Measurements from ENCODE around the gene ANKRD23.

The ANKRD23 gene

GRCh38 chr2:96823198-96823597 is 20.6 kb downstream of the ANKRD23 start:
- H3K4me3 ChIP-seq (ENCODE audit: low read length): no peak overlapping the region
- H3K27ac ChIP-seq (ENCODE audit: low read length): no peak overlapping the region
- no peaks in the 10 kb centered on the region for H3K9me3 ChIP-seq (ENCODE audit: insufficient read depth, low read length)
- H3K27me3 ChIP-seq (ENCODE audit: low read depth, low read length): no peaks in the 10 kb centered on the region
- peaks cover 22% of the 10 kb centered on the region for H3K79me2 ChIP-seq (ENCODE audit: low read length)
- H2AFZ ChIP-seq (ENCODE audit: low read depth, low read length): no peak overlapping the region
- no peak overlapping the region for H3K9ac ChIP-seq (ENCODE audit: low read length)
- peaks cover 12% of the 10 kb centered on the region; the same call in 1 of the 2 replicates for H4K20me1 ChIP-seq (ENCODE audit: insufficient read depth, low read length)
- H3K36me3 ChIP-seq (replicated peaks; ENCODE audit: low read depth, low read length): peaks cover 10% of the 10 kb centered on the region
- no peaks in the 10 kb centered on the region for H3K4me1 ChIP-seq (ENCODE audit: low read length)
- TF ChIP-seq EZH2phosphoT487 (IDR thresholded peaks at IDR 0.05; ENCODE audit: low read depth) (no peak), CTCF (IDR thresholded peaks at IDR 0.05; ENCODE audit: low read depth, low read length) (no peak)
- H3K4me2 ChIP-seq (ENCODE audit: low read length): no peak overlapping the region

GRCh38 chr2:96822786-96823185 is 21.0 kb downstream of the ANKRD23 start:
- Histone ChIP-seq H3K9ac (ENCODE audit: low read length) (no peak overlapping the region), H2AFZ (ENCODE audit: low read depth, low read length) (no peak overlapping the region), H3K4me3 (ENCODE audit: low read length) (no peak overlapping the region), H3K4me2 (ENCODE audit: low read length) (no peak overlapping the region), H3K79me2 (ENCODE audit: low read length) (peaks cover 27% of the 10 kb centered on the region), H3K4me1 (ENCODE audit: low read length) (no peaks in the 10 kb centered on the region; the same call in 1 of the 2 replicates), H3K36me3 (replicated peaks; ENCODE audit: low read depth, low read length) (peaks cover 8% of the 10 kb centered on the region), H4K20me1 (ENCODE audit: insufficient read depth, low read length) (peaks cover 12% of the 10 kb centered on the region; the same call in 1 of the 2 replicates), H3K27ac (ENCODE audit: low read length) (no peak overlapping the region), H3K27me3 (ENCODE audit: low read depth, low read length) (no peaks in the 10 kb centered on the region), H3K9me3 (ENCODE audit: insufficient read depth, low read length) (no peaks in the 10 kb centered on the region)
- no peak for TF ChIP-seq EZH2phosphoT487 (IDR thresholded peaks at IDR 0.05; ENCODE audit: low read depth)
- no peak for TF ChIP-seq CTCF (IDR thresholded peaks at IDR 0.05; ENCODE audit: low read depth, low read length)

- TF ChIP-seq EZH2phosphoT487 (IDR thresholded peaks at IDR 0.05; ENCODE audit: low read depth): no peak
- TF ChIP-seq CTCF (IDR thresholded peaks at IDR 0.05; ENCODE audit: low read depth, low read length): no peak
- Histone ChIP-seq H3K27me3 (ENCODE audit: low read depth, low read length) (no peaks in the 10 kb centered on the region), H3K9me3 (ENCODE audit: insufficient read depth, low read length) (no peaks in the 10 kb centered on the region), H4K20me1 (ENCODE audit: insufficient read depth, low read length) (peaks cover 20% of the 10 kb centered on the region; the same call in 1 of the 2 replicates), H2AFZ (ENCODE audit: low read depth, low read length) (no peak overlapping the region), H3K4me2 (ENCODE audit: low read length) (no peak overlapping the region), H3K27ac (ENCODE audit: low read length) (no peak overlapping the region), H3K9ac (ENCODE audit: low read length) (no peak overlapping the region), H3K79me2 (ENCODE audit: low read length) (peaks cover 36% of the 10 kb centered on the region), H3K4me3 (ENCODE audit: low read length) (no peak overlapping the region), H3K36me3 (replicated peaks; ENCODE audit: low read depth, low read length) (peaks cover 8% of the 10 kb centered on the region), H3K4me1 (ENCODE audit: low read length) (peaks cover 8% of the 10 kb centered on the region)
These were observed 22.6 kb downstream of the ANKRD23 start for GRCh38 chr2:96821113-96821675.

GRCh38 chr2:96819876-96820511 is 23.8 kb downstream of the ANKRD23 start:
- Histone ChIP-seq H4K20me1 (ENCODE audit: insufficient read depth, low read length) (peaks cover 20% of the 10 kb centered on the region; the same call in 1 of the 2 replicates), H3K4me2 (ENCODE audit: low read length) (no peak overlapping the region)

More at GRCh38 chr2:96819876-96820511, 23.8 kb downstream of the ANKRD23 start:
- Histone ChIP-seq H3K36me3 (replicated peaks; ENCODE audit: low read depth, low read length) (peaks cover 6% of the 10 kb centered on the region), H3K4me3 (ENCODE audit: low read length) (no peak overlapping the region), H3K79me2 (ENCODE audit: low read length) (peaks cover 36% of the 10 kb centered on the region), H3K4me1 (ENCODE audit: low read length) (peaks cover 11% of the 10 kb centered on the region), H3K27ac (ENCODE audit: low read length) (no peak overlapping the region), H3K9ac (ENCODE audit: low read length) (no peak overlapping the region), H3K27me3 (ENCODE audit: low read depth, low read length) (no peaks in the 10 kb centered on the region), H2AFZ (ENCODE audit: low read depth, low read length) (no peak overlapping the region), H3K9me3 (ENCODE audit: insufficient read depth, low read length) (no peaks in the 10 kb centered on the region)
- TF ChIP-seq EZH2phosphoT487 (IDR thresholded peaks at IDR 0.05; ENCODE audit: low read depth) (no peak), CTCF (IDR thresholded peaks at IDR 0.05; ENCODE audit: low read depth, low read length) (no peak)
